Testis (tissue), 2 donors: ENCODE measurements around the gene GRK5.

Source experiments
- CTCF ChIP-seq, 3 experiments: fragments of 450-650 bp in 2 of 3; fragments of 200-600 bp in 1 of 3; sonication (generic) in 1 of 3; IDR thresholded peaks; one replicate each; pipeline ENCODE4 v1.5.1; 2016 to 2019; ENCODE audit warnings: antibody characterized with exemption in 3 of 3, mild to moderate bottlenecking in 2 of 3, moderate library complexity in 1 of 3
- POLR2A ChIP-seq: fragments of 450-650 bp; IDR thresholded peaks from one replicate; pipeline ENCODE4 v1.6.1; 2017; ENCODE audit warnings: antibody characterized with exemption, mild to moderate bottlenecking, moderate library complexity

DNA sequence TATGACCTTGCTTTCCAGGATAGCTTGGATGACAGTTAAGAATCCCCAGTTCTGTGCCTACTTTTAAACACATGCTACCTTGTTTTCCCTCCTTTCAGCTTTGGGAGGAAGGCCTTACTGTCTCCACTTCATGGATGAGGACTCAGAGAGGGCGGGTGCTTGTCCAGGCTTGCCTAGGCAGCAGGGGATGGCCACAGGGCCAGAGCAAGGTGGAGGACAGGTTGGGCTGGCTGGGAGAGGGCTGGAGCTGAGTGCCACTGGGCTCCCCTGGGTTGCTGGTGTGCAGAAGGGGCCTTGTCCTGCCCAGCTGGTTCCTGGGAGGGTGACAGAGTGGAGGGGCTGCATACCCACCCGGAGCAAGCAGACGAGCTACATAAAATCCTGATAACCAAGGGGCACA, 117.8 kb downstream of the GRK5 start:
- TF ChIP-seq POLR2A: no peak
- no peak for TF ChIP-seq CTCF (IDR thresholded peaks at IDR 0.05)
